Uterus (tissue), 4 donors: ENCODE data around the gene SLC48A1. TPM values are rescaled to one million over a fixed set of nuclear protein-coding genes. Genes with fewer than 3 reads are reported as not detected.

Source experiments
- DNase-seq, 2 donors: peaks; one replicate each; pipeline ENCODE4 v3.0.0-alpha.2; 2019 to 2020
- H3K27ac ChIP-seq, 2 donors: fragments of 200-600 bp; sonication (generic); 1 replicate in 1 of 2; 2 replicates in 1 of 2; pipeline ENCODE4 v1.5.1; 2016 to 2018
- H3K27me3 ChIP-seq, 2 donors: fragments of 200-600 bp; sonication (generic); one replicate each; pipeline ENCODE4 v1.5.1; 2018 to 2019; ENCODE audit warnings: control low read depth in 1 of 2
- H3K36me3 ChIP-seq, 2 donors: fragments of 200-600 bp; sonication (generic); one replicate each; pipeline ENCODE4 v1.5.1; 2019; ENCODE audit warnings: control low read depth in 1 of 2
- H3K4me1 ChIP-seq, 2 donors: fragments of 200-600 bp; sonication (generic); one replicate each; pipeline ENCODE4 v1.5.1; 2018 to 2019; ENCODE audit warnings: control low read depth in 1 of 2
- H3K4me3 ChIP-seq, 2 donors: fragments of 200-600 bp; sonication (generic); 1 replicate in 1 of 2; 2 replicates in 1 of 2; pipeline ENCODE4 v1.5.1; 2018 to 2019; ENCODE audit warnings: mild to moderate bottlenecking in 1 of 2
- H3K9me3 ChIP-seq, 2 donors: fragments of 200-600 bp; sonication (generic); one replicate each; pipeline ENCODE4 v1.5.1; 2019; ENCODE audit warnings: control low read depth in 1 of 2
- CTCF ChIP-seq, 4 experiments: fragments of 200-600 bp in 2 of 4; fragments of 450-650 bp in 2 of 4; sonication (generic) in 2 of 4; IDR thresholded peaks; one replicate each; pipeline ENCODE4 v1.5.1; 2016 to 2019; ENCODE audit warnings: antibody characterized with exemption in 4 of 4, mild to moderate bottlenecking in 2 of 4, moderate library complexity in 1 of 4
- POLR2A ChIP-seq, 2 donors: fragments of 450-650 bp; IDR thresholded peaks; one replicate each; pipeline ENCODE4 v1.6.1; 2016; ENCODE audit warnings: antibody characterized with exemption in 2 of 2, mild to moderate bottlenecking in 1 of 2, moderate library complexity in 1 of 2
- intact Hi-C: fragments of 100-400 bp; cut with DNase I; formaldehyde crosslinking; loops from one replicate; pipeline ENCODE4 v1.15.1; 2023; ENCODE audit warnings: low total_unique reads
- total RNA-seq, 4 donors: library from RNA; depleted of rRNA in 3 of 4; stranded (reverse); fragments of >200 nt in 3 of 4; gene quantifications; one replicate each; pipeline versions ENCODE4 v1.1.0 to v1.2.4, GENCODE V29; 2014 to 2023
- donor health status: DM: yes; HTN: yes; CAD: no.

Gene SLC48A1
- total RNA-seq = 10 to 100 TPM in 3 of 4 donors, 1 to 10 TPM in 1; 1.3 to 50.5 (median 15.4) TPM

GRCh38 chr12:47773062-47773857, at the start of gene SLC48A1:
Gene SLC48A1 (plus strand): TSS chr12:47773238. CDS start chr12:47773305, 67 bp downstream.
- peak; percentile 58 to 80 for DNase-seq
- intact Hi-C loops = no loop called here
- peak within 1 kb of the TSS; percentile 43 to 99 for H3K4me3 ChIP-seq
- H3K4me1 ChIP-seq = peaks cover 0 to 5% of the 10 kb centered on the region in 2 donors
- H3K27me3 ChIP-seq = no peaks in the 10 kb centered on the region
- no peaks in the 10 kb centered on the region for H3K9me3 ChIP-seq
- TF ChIP-seq POLR2A (IDR thresholded peaks at IDR 0.05) (peak in 1 of 2 donors; percentile 69), CTCF (IDR thresholded peaks at IDR 0.05) (peak; percentile 22 to 59 (median 56))
- H3K27ac ChIP-seq = peak within 1 kb of the TSS; percentile 69 to 87
- H3K36me3 ChIP-seq = no peaks in the 10 kb centered on the region

- Histone ChIP-seq H3K4me3 (no peak within 1 kb of the TSS), H3K36me3 (no peaks in the 10 kb centered on the region), H3K4me1 (no peaks in the 10 kb centered on the region), H3K27ac (peak within 1 kb of the TSS in 1 of 2 donors; percentile 33), H3K9me3 (no peaks in the 10 kb centered on the region), H3K27me3 (no peaks in the 10 kb centered on the region)
- intact Hi-C loops = no loop called here
- DNase-seq = no peak
- TF ChIP-seq CTCF (IDR thresholded peaks at IDR 0.05) = no peak
- no peak for TF ChIP-seq POLR2A (IDR thresholded peaks at IDR 0.05)
Observed at GRCh38 chr12:47725091-47725772, 47.8 kb upstream of the SLC48A1 start, which contains the start of gene ENDOU. Gene ENDOU (minus strand): TSS chr12:47725490. CDS start chr12:47725413, 77 bp downstream.

GRCh38 chr12:47725893-47726292, 47.1 kb upstream of the SLC48A1 start:
- no peak overlapping the region for H3K4me3 ChIP-seq
- TF ChIP-seq POLR2A (IDR thresholded peaks at IDR 0.05) (no peak), CTCF (IDR thresholded peaks at IDR 0.05) (no peak)
- no peak for DNase-seq

GRCh38 chr12:47729233-47729632, 43.8 kb upstream of the SLC48A1 start:
- Histone ChIP-seq H3K9me3 (no peaks in the 10 kb centered on the region), H3K36me3 (no peaks in the 10 kb centered on the region), H3K4me3 (no peak overlapping the region), H3K4me1 (no peaks in the 10 kb centered on the region), H3K27me3 (no peaks in the 10 kb centered on the region), H3K27ac (no peak overlapping the region)
- TF ChIP-seq POLR2A (IDR thresholded peaks at IDR 0.05) = no peak
- no peak for TF ChIP-seq CTCF (IDR thresholded peaks at IDR 0.05)
- no peak for DNase-seq
- intact Hi-C loops = no loop called here

More at GRCh38 chr12:47725893-47726292, 47.1 kb upstream of the SLC48A1 start:
- no peaks in the 10 kb centered on the region for H3K36me3 ChIP-seq
- peak overlapping the region in 1 of 2 donors; percentile 33 for H3K27ac ChIP-seq
- intact Hi-C loops = no loop called here
- H3K4me1 ChIP-seq = no peaks in the 10 kb centered on the region
- no peaks in the 10 kb centered on the region for H3K9me3 ChIP-seq
- no peaks in the 10 kb centered on the region for H3K27me3 ChIP-seq

- no peak overlapping the region for H3K4me3 ChIP-seq
- peaks cover 0 to 6% of the 10 kb centered on the region in 2 donors for H3K4me1 ChIP-seq
- no peaks in the 10 kb centered on the region for H3K9me3 ChIP-seq
- no peaks in the 10 kb centered on the region for H3K27me3 ChIP-seq
- TF ChIP-seq CTCF (IDR thresholded peaks at IDR 0.05) (no peak), POLR2A (IDR thresholded peaks at IDR 0.05) (no peak)
- intact Hi-C loops = no loop called here
- H3K27ac ChIP-seq = no peak overlapping the region
- H3K36me3 ChIP-seq = no peaks in the 10 kb centered on the region
- DNase-seq = no peak
Observed at GRCh38 chr12:47730341-47730744, 42.7 kb upstream of the SLC48A1 start.
